Measurements from ENCODE around the gene RASL10A.

DNA sequence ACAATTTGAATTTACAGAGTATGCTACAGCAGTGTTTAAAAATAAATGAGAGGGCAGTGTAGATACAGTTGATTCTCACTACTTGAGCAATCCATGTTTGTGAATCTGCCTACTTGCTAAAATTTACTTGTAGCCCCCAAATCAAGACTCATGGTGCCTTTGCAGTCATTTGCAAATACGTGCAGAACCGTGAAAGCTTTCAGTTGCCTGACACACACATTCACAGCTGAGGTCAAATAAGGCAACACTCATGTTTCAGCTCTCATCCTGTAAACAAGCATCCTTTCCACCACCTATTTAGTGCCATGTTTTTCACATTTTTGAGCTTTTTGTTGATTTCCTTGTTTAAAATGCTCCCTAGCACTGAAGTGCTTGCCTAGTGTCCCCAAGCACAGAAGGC is 32.5 kb upstream of the RASL10A start:
- TF ChIP-seq REST (IDR thresholded peaks at IDR 0.05; ENCODE audit: unreplicated experiment) (no peak), POLR2AphosphoS5 (IDR thresholded peaks at IDR 0.05; ENCODE audit: low read depth) (no peak), EZH2 (IDR thresholded peaks at IDR 0.05; ENCODE audit: low read depth, unreplicated experiment) (no peak), EZH2phosphoT487 (IDR thresholded peaks at IDR 0.05; ENCODE audit: unreplicated experiment) (no peak), JUNB (IDR thresholded peaks at IDR 0.05; ENCODE audit: unreplicated experiment) (no peak), STAT1 (IDR thresholded peaks at IDR 0.05; ENCODE audit: unreplicated experiment) (no peak), ETS1 (IDR thresholded peaks at IDR 0.05) (no peak), CREB1 (CRISPR knock-in tag; IDR thresholded peaks at IDR 0.05; ENCODE audit: low read depth) (no peak)
- TF ChIP-seq, protein P1, sequence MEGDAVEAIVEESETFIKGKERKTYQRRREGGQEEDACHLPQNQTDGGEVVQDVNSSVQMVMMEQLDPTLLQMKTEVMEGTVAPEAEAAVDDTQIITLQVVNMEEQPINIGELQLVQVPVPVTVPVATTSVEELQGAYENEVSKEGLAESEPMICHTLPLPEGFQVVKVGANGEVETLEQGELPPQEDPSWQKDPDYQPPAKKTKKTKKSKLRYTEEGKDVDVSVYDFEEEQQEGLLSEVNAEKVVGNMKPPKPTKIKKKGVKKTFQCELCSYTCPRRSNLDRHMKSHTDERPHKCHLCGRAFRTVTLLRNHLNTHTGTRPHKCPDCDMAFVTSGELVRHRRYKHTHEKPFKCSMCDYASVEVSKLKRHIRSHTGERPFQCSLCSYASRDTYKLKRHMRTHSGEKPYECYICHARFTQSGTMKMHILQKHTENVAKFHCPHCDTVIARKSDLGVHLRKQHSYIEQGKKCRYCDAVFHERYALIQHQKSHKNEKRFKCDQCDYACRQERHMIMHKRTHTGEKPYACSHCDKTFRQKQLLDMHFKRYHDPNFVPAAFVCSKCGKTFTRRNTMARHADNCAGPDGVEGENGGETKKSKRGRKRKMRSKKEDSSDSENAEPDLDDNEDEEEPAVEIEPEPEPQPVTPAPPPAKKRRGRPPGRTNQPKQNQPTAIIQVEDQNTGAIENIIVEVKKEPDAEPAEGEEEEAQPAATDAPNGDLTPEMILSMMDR (conservative IDR thresholded peaks at IDR 0.05; ENCODE audit: low read depth in 2 of 2): no peak
- TF ChIP-seq, protein P2, sequence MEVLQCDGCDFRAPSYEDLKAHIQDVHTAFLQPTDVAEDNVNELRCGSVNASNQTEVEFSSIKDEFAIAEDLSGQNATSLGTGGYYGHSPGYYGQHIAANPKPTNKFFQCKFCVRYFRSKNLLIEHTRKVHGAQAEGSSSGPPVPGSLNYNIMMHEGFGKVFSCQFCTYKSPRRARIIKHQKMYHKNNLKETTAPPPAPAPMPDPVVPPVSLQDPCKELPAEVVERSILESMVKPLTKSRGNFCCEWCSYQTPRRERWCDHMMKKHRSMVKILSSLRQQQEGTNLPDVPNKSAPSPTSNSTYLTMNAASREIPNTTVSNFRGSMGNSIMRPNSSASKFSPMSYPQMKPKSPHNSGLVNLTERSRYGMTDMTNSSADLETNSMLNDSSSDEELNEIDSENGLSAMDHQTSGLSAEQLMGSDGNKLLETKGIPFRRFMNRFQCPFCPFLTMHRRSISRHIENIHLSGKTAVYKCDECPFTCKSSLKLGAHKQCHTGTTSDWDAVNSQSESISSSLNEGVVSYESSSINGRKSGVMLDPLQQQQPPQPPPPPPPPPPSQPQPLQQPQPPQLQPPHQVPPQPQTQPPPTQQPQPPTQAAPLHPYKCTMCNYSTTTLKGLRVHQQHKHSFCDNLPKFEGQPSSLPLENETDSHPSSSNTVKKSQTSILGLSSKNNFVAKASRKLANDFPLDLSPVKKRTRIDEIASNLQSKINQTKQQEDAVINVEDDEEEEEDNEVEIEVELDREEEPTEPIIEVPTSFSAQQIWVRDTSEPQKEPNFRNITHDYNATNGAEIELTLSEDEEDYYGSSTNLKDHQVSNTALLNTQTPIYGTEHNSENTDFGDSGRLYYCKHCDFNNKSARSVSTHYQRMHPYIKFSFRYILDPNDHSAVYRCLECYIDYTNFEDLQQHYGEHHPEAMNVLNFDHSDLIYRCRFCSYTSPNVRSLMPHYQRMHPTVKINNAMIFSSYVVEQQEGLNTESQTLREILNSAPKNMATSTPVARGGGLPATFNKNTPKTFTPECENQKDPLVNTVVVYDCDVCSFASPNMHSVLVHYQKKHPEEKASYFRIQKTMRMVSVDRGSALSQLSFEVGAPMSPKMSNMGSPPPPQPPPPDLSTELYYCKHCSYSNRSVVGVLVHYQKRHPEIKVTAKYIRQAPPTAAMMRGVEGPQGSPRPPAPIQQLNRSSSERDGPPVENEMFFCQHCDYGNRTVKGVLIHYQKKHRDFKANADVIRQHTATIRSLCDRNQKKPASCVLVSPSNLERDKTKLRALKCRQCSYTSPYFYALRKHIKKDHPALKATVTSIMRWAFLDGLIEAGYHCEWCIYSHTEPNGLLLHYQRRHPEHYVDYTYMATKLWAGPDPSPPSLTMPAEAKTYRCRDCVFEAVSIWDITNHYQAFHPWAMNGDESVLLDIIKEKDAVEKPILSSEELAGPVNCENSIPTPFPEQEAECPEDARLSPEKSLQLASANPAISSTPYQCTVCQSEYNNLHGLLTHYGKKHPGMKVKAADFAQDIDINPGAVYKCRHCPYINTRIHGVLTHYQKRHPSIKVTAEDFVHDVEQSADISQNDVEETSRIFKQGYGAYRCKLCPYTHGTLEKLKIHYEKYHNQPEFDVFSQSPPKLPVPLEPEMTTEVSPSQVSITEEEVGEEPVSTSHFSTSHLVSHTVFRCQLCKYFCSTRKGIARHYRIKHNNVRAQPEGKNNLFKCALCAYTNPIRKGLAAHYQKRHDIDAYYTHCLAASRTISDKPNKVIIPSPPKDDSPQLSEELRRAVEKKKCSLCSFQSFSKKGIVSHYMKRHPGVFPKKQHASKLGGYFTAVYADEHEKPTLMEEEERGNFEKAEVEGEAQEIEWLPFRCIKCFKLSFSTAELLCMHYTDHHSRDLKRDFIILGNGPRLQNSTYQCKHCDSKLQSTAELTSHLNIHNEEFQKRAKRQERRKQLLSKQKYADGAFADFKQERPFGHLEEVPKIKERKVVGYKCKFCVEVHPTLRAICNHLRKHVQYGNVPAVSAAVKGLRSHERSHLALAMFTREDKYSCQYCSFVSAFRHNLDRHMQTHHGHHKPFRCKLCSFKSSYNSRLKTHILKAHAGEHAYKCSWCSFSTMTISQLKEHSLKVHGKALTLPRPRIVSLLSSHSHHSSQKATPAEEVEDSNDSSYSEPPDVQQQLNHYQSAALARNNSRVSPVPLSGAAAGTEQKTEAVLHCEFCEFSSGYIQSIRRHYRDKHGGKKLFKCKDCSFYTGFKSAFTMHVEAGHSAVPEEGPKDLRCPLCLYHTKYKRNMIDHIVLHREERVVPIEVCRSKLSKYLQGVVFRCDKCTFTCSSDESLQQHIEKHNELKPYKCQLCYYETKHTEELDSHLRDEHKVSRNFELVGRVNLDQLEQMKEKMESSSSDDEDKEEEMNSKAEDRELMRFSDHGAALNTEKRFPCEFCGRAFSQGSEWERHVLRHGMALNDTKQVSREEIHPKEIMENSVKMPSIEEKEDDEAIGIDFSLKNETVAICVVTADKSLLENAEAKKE (CRISPR knock-in tag; IDR thresholded peaks at IDR 0.05): no peak

Measured in GM23338 (cell line).